Urothelium cell line (cell line): ENCODE measurements around the gene KCTD11.
A peak's percentile ranks its signal among the peaks of the same experiment; 100 is the strongest.
"Not testable (repeated sequence)": the region's sequence is repeated elsewhere in the genome, so short reads cannot be mapped to it uniquely, and the experiment has no call there.

Experiments used
- DNase-seq: peaks from one replicate; pipeline ENCODE4 v3.0.0; 2011; ENCODE audit warnings: low spot score, mixed read lengths
- FAIRE-seq: peaks from 2 replicates; lab custom pipeline; 2011; peaks lifted over from hg19 to GRCh38; lab: Jason Lieb, UNC

KCTD11 gene

GRCh38 chr17:7321466-7321865 is 30.5 kb upstream of the KCTD11 start:
- FAIRE-seq (no peak), DNase-seq (no peak)

GRCh38 chr17:7322520-7323194 is 29.3 kb upstream of the KCTD11 start:
- FAIRE-seq (no peak), DNase-seq (no peak)

GRCh38 chr17:7323731-7324437 is 28.1 kb upstream of the KCTD11 start:
- DNase-seq (peak; percentile 47), FAIRE-seq (no peak)

GRCh38 chr17:7324438-7324779 is 27.6 kb upstream of the KCTD11 start:
- FAIRE-seq (no peak), DNase-seq (no peak)

- FAIRE-seq: no peak
- no peak for DNase-seq
These were observed 26.9 kb upstream of the KCTD11 start for GRCh38 chr17:7325031-7325528.

- FAIRE-seq (no peak), DNase-seq (no peak)
These were observed 25.8 kb upstream of the KCTD11 start for GRCh38 chr17:7326186-7326585.

GRCh38 chr17:7327056-7327455 is 24.9 kb upstream of the KCTD11 start:
- FAIRE-seq: no peak
- DNase-seq: no peak

- no peak for DNase-seq
These were observed 24.5 kb upstream of the KCTD11 start for GRCh38 chr17:7327501-7327900.

GRCh38 chr17:7328009-7328408 is 24.0 kb upstream of the KCTD11 start:
- DNase-seq (no peak), FAIRE-seq (no peak)

More at GRCh38 chr17:7327501-7327900, 24.5 kb upstream of the KCTD11 start:
- no peak for FAIRE-seq

- DNase-seq (no peak), FAIRE-seq (peak; percentile 94)
These were observed 23.1 kb upstream of the KCTD11 start, which contains the start of gene NEURL4 for GRCh38 chr17:7328840-7329373. TSS of gene NEURL4 (minus strand) at chr17:7329335. CDS start at chr17:7329312, 23 bp downstream.

- FAIRE-seq (no peak), DNase-seq (peak; percentile 91)
These were observed 22.5 kb upstream of the KCTD11 start for GRCh38 chr17:7329374-7329996.

- DNase-seq (peak; percentile 81), FAIRE-seq (no peak)
These were observed 21.8 kb upstream of the KCTD11 start for GRCh38 chr17:7329997-7330637.

- FAIRE-seq: no peak
- no peak for DNase-seq
These were observed 21.3 kb upstream of the KCTD11 start for GRCh38 chr17:7330638-7331015.

- DNase-seq (no peak), FAIRE-seq (no peak)
These were observed 19.9 kb upstream of the KCTD11 start for GRCh38 chr17:7332111-7332510.

- not testable (repeated sequence) for DNase-seq, FAIRE-seq
These were observed 19.3 kb upstream of the KCTD11 start for GRCh38 chr17:7332600-7333069.

- FAIRE-seq (no peak), DNase-seq (no peak)
These were observed 16.9 kb upstream of the KCTD11 start for GRCh38 chr17:7334938-7335538.

- not testable (repeated sequence) for FAIRE-seq, DNase-seq
These were observed 16.2 kb upstream of the KCTD11 start for GRCh38 chr17:7335765-7336164.

- FAIRE-seq (no peak), DNase-seq (no peak)
These were observed 15.5 kb upstream of the KCTD11 start, which contains the start of gene ACAP1 for GRCh38 chr17:7336240-7337175. TSS of gene ACAP1 (plus strand) at chr17:7336529. CDS start at chr17:7336735, 206 bp downstream.

GRCh38 chr17:7337600-7337999 is 14.4 kb upstream of the KCTD11 start:
- DNase-seq, FAIRE-seq: not testable (repeated sequence)
